Mesenteric fat pad (tissue), 1 donor: ENCODE results near the gene E2F6. TPM values are rescaled to one million over a fixed set of nuclear protein-coding genes. Genes with fewer than 3 reads are reported as not detected.
"Not testable (repeated sequence)": the region's sequence is repeated elsewhere in the genome, so short reads cannot be mapped to it uniquely, and the experiment has no call there.

Experiments used
- DNase-seq: peaks from one replicate; pipeline ENCODE4 v3.0.0-alpha.2; 2020; ENCODE audit warnings: low spot score
- total RNA-seq: library from RNA; stranded (reverse); fragmentation: NEBNext Ultra II Directional; extraction: Animal tissue kit (Norgen Biotek cat#: 25700); gene quantifications from one replicate; pipeline ENCODE4 v1.2.1, GENCODE V29; 2021
- donor health status: DM: yes; HTN: yes; CAD: no.

Gene E2F6
- total RNA-seq, 1 donor from 2014 or later, result 22.5 TPM

DNA sequence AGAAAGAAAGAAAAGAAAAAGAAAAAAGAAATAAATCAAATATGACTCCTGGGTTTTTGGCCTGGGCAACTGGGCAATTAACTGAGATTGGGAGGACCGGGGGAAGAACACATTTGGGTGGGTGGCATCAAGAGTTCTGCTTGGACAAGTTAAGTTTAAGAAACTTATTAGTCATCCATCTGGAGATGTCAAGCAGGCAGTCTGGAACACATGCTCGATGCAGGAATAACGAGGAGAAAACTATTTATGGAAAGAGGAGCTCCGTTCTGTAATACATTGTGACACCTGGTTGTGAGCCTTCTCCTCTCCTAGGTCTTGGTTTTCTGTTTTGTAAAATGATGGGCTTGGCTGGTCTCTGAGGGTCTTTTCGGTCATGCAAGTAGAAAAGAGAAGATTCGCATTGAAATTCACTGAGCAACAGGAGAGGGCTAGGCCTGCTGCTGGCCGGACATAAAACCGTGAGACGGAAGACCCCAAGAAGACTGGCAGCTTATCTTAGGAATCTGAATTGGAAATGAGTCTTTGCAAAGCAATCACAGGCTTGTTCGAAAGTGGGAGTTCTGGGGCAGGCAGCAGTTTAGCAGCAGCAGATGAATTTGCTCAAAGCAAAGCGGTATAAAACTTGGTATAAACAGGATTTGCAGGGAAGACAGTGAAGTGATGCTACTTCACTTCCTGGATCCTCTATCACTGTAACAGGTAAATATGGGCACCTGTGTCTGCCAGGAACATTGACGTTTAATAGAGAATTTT, 51.4 kb downstream of the E2F6 start:
- no peak for DNase-seq

DNA sequence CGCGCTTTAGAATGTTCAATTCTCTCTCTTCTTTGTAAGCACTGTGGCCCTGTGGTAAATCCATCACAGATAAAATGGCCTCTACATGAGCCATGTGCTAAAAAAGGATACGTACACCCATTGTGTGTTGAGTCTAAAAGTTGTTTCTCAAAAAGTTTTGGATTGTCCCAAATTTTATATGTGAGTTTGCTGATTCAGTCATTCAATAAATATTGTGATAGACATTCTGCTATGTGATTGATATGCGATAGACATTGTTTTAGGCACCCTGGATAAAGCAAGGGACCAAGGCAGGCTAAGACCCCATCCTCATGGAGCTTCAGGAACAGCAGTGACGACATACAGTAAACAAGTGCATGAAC, 53.5 kb downstream of the E2F6 start:
- DNase-seq, result no peak

DNA sequence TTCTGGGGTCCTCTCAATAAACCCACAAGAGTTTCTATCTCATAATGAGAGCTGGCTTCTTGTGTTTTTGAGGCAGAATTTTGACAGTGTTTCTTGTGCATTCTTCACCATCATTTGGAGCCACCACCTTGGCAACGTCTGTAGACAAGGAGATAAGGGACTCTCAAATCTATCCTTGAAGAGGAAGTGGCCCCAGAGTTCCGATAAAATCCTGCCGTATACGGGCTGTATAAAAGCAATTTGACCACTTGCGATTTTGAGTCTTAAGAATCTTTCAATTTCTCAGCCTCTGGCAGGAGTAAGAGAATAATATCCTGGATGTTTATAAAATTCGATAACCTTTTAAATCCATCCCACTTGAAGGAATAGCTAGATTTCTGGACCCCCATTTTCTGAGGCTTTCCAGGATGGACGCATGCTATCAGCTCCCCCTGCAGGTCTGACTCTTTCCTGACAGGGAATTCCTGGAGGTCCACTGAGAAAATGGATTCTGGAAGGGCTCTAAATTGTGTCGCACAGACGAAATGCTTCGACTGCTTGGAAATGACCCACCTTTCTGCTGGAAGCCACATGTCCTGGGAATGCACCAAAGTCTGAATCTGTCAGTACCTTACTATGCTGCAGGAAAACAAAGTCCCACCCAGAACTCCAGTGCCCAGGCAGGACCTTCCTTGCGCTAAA, 54.1 kb downstream of the E2F6 start:
- no peak for DNase-seq

DNA sequence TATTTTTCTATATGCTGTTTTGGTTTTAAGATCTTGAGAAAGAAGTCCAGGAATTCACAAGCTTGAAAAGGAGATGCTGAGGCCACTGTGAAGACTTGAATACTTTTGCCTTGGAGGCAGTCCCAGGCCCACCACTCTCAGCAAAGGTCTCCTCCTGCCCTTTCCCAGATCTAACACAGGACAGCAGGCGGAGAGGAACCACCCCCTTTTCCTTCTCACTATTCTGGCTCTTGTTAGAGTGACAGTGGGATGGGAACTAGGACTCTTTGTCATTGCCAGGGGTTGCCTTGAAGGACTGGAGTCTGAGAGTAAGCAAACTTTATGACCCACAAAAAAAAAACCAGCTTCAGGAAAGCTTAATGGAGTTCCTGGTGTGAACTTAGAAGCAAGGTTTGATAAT, 54.7 kb downstream of the E2F6 start:
- DNase-seq, result no peak

DNA sequence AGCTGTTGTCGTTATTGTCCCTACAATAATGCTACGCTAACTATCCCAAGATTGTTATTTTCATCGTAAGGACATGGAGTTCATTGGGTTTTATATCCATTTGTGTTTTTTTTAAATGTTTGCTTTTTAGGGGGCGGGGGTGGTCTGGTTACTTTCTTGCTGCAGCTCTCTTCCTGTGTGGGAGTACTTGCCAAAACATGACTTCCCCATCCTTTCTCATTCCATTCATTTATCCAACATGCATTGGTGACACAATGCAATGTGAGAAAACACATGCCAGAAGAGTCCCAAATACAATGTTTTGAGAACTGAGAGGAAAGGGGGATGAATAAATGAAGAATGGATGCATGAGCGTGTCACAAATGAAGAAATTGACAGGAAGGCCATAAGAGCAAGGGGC, 55.9 kb downstream of the E2F6 start:
- DNase-seq, result no peak

DNA sequence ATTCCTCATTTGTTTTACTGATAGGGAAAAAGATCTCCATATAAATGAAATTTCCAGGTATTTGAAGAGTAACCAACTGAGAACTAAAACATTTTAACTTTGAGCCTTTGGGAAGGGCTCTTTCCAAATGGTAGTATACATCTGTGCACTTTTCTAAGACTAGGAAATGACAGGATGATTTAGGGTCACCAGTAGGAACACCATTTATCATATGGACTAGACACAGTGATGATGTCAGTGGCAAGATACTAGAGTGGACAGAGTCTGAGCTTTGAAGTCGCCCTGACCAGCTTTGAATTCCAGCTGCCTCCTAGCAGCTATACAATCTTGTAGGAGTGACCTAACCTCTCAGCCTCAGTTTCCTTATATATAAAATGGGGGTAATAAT, 56.4 kb downstream of the E2F6 start:
- DNase-seq, result no peak

DNA sequence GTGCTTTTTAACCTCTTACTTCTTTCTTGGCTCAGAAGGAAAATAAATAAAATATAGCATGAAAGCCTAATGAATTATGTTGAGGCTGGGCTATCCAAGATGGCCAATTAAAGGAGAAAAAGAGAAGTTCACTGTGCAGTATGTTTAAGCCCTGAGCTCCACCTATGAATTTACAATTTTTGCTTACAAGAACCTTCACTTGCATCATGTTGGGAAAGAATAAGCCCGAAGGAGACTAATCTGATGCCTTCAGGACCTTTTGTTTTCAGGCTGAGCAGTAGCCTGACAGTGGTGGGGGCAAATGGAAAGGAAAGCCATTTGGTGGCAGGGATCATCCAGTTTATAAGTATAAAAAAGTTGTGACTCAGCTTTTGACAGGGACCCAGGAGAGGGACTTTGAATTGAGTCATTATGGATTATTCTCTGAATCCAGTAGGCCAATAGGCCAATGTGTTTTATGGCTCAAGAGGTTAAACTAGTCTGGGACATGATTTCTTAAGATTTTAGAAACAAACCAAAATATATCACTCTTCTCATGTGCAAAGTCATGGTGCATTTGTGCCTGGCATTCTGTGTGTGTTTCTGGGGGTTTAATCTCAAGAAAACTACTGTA, 56.9 kb downstream of the E2F6 start:
- DNase-seq, result no peak

DNA sequence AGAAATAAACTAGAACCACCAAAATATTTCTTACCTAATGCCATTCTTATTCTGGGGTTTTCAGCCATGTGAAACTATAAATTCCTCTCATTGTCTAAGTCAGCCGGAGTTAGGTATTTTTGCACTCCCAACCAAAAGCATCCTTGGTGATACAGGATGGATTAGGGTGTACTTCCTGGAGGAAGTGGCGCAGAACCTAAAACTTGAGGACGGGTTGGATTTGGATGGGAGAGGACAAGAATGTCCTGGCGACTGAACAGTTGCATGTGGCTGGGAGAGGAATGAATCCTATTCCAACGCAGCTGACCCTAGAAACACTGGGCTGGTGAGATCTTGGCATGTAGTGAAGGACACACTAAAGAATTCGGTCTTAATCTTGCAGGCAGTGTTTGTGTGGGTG, 58.5 kb downstream of the E2F6 start:
- no peak for DNase-seq

DNA sequence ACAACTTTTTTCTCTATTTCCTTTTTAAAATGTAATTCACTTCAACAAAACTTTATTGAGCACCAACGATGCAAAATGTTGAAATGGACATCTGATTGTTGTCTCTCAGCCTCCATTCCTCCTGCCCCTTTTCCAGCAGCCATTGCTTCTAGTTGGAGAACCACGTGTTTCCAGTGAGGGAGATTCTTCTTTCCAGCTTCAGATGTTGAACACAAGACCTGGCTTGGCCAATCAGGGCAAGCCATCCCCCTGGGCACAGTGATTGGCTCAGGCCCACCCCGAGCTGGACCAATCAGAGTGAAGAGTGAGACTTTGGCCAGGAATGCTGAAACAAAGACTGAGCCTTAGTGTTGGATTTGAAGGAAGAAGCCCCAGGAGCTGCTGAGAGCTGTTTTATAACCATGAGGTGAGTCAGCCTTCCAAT, 59.0 kb downstream of the E2F6 start:
- DNase-seq, result no peak

DNA sequence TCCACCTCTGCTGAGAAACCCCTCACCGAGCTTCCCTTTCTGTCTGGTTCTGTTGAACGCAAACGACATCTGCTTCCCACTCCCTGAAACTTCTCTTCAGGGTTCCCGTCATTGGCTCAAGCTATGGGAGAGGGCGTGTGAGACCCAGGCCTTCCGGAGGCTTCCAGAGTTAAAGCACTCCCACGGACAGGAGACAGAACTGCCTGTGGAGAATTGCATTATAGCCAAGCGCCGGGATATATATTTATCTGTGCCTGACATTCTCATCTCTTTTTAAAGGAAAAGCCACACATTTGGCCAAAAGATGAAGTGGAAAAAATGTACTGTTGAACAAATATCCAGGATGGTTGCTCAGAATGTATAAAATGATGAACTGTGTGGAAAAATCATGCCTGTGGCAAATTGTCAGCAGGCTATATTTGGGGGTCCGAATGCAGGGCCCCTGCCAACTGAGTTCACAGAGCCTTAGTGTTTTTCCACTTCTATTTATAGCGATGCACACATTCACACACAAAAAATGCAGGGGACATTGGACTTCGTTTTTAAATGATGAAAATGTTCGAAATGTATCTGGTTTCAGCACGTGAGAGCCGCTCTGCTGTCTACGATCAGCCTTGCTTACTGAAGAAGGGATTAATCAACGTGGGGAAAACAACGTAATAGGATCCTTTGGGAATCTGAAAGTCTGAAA, 59.5 kb downstream of the E2F6 start:
- DNase-seq, result no peak

DNA sequence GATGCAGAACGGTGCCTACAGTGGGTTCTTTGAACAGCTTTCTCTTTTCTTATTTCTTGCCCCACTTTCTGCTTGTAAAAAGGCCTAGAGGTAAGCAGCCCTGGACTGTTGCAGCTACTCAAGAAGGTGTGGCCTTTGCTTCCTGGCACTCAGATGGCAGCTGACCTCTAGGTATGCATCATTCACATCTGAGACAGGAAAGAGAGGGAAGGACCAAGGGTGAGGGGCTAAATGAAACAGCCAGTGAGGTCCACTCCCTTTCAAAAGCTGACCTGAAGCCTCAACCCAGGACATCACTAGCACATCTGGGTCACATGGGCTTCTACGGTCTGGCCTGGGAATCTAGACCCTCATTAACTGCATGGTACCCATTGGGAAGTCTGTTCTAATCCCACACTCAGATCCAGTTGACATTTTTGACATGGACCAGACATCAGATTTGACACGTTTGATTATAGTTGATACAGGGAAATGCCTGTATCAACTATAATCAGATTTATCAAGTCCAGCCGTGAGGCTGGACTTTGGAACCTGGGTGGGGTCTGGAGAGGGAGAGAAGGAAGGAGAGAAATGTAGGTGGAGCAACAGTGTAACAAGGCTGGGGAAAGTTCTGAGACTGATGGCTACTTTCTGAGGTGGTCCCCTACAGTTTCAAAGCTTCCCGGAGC, 60.2 kb downstream of the E2F6 start:
- DNase-seq, result no peak

DNA sequence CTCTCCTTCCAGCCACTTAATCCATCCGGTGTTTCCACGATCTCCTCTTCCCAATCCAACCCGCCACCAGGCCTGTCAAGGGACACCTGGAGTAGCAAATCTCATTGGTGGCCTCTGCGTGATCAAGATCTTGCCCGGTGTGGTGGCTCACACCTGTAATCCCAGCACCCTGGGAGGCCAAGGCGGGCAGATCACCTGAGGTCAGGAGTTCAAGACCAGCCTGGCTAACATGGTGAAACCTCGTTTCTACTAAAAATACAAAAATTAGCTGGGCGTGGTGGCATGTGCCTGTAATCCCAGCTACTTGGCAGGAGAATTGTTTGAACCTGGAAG, 60.9 kb downstream of the E2F6 start:
- DNase-seq, result not testable (repeated sequence)

DNA sequence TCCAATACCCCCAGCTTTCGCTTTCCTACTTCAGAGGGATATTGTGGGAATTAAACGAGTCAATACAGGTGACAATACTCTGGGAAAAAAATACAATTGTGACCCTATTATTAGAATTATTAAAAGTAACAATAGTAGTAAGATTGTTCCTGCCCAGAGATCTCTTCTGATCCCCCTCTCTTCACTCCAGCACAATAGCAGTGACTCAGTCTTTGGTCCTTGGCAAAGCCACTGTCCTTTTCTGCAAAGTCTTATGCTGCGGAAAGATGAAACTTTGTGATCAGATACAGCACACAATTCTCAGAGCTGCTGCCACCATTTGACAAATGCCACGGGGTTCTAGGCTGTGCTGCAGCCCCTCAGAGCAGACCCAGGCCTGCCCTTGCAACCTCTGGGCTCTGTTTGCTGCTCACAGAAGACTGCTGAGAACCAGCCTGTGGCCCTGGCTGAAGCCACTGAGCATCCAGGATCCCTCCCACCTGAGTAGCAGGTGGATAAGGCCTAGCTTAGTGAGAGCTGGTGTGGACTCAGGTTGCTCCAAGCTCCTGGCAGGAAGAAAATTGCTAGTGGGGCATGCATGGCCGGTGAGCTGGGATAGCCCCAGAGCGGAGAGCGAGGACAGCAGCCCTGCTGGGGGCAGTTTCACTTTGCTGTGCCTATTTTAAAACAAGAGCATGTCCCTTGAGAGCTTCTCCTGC, 61.4 kb downstream of the E2F6 start:
- DNase-seq, result no peak

DNA sequence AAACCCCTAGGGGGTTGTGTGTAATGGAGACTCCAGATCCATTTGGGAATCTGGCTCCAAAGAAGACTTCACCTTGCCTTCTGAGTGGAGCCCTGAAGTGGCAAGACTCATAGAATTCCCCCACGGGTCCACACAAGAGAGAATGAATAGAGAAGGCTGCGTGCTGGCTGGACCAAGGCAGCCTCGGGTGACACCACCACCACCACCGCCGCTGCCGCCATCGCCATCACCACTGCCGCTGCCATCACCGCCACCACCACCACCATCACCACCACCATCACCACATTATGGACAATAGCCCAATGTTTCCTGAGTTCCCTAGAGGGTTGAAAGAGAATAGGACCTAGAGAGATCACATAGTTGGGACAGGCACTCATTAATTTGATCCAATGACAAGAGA, 63.5 kb downstream of the E2F6 start:
- DNase-seq, result no peak

DNA sequence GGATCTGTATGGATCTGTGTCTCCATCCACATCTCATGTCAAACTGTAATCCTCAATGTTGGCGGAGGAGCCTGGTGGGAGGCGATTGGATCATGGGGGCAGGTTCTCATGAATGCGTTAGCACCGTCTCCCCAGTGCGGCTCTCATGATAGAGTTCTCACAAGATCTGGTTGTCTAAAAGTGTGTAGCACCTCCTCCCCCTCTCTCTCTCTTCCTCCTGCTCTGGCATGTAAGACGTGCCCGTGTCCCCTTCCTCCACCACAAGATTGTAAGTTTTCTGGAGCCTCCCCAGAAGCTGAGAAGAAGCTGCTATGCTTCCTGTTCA, 66.6 kb downstream of the E2F6 start:
- DNase-seq, result no peak

DNA sequence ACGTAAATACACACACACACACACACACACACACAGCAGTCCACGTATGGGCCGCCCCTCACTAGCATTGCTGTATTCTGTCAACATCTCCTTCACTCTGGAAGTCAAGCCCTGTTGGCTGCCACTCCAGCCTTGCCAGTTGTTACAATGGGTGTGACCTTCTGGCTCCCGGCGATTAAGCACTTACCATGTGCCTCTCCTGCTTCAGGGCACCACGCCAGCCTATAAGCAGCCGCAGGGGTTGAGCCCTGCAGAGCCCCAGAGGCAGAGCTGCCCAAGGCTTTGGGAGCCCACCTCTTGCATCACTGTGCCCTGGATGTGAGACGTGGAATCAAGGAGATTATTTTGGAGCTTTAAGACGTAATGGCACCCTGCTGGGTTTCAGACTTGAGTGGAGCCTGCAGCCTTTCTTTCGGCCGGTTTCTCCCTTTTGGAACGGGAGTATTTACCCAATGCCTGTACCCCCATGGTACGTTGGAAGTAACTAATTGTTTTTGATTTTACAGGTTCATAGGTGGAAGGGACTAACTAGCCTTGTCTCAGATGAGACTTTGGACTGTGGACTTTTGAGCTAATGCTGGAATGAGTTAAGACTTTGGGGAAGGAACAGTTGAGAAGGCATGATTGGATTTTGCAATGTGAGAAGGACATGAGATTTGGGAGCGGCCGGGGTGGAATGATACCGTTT, 67.1 kb downstream of the E2F6 start:
- DNase-seq, result no peak

DNA sequence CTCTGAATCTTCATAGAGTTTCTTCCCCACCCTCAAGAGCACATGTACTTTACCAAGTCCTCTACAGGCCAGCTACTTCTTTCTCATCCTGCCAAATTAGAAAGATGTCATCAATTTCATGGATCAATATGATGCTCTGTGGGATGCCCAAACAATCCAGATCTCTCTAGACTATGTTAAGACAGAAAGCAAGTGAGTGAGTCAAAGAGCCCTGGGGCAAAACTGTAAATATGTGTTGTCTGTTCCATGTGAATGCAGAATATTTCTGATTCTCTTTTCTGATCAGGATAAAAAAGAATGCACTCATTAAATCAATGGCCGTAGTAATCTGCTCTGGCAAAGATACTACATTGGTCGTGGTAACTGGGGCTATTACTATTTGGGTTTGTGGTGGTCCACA, 68.4 kb downstream of the E2F6 start:
- no peak for DNase-seq

DNA sequence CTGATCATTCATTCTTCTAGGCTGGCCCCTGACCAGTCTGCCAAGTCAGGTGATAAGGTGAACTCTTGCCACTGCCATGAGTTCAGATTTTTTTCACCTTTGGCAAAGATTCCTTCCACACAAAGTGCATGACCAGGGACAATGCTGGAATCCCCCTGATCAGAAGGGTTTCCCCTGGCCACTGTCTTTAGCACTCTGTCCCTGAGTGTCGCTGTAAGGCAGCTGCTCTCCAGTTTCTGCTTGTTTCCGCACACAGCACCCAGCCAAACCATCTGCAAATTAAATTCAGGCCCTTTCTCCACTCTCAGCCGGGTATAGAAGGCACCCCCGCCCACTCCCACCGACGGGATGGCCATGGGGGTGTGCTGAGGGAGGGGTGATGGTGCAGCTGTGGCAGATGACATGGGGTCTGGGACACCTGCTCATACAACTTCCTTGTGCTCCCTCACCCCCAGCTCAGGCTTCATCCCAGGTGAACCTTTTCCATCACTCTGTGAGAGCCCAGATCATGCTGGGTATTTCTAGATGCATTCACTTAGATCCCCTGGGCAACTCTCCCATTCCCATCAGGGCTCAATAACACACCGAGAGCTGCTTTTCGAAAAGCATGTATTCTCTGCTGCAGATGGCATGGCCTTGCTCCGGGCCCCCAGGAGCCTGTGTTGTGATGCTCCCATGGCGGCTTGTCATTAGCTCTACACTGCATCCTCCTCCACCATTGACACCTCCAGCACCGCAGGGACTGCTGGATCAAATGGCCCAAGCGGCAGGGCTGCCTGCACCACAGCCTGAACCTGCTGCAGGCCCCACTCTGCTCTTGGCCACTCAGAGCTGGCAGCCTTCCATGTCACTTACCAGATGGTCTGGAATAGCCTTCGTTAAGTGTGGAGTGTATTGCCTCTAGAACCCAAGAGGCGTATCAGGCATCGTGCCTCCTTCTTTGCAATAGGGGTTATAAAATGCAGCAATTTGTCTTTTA, 69.2 kb downstream of the E2F6 start:
- no peak for DNase-seq

DNA sequence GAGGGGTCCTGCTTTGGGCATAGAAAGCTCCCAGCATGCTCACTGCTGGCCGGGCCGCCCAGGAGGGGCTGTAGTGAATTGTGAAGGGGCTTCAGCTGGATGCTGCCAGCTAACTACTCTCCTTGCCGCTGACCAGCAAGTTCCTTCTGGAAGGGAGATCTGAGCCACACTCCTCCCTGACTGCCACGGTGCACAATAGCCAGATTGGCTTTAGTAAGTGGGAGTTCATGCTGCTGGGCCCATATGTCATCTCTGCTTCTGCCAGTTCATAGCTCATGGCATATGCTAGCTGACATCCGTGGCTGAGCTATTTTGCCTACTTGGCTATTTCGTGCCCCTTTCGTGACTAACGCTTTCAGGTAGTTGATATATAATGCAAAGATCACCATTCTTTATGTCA, 69.9 kb downstream of the E2F6 start:
- no peak for DNase-seq
